Measurements from ENCODE around the gene KRT74. TPM values are rescaled to one million over a fixed set of nuclear protein-coding genes. Genes with fewer than 3 reads are reported as not detected.
A peak's percentile ranks its signal among the peaks of the same experiment; 100 is the strongest.

The KRT74 gene
- total and polyA plus RNA-seq, 2 of the 8 experiments (the other 6 are each of a cell fraction or from before 2014, with no cell fraction given): not detected

- Histone ChIP-seq H3K56ac (replicated peaks; ENCODE audit: insufficient read length, low read depth, low read length) (no peak overlapping the region), H3K27ac (ENCODE audit: low read depth, low read length) (no peak overlapping the region), H3K23me2 (ENCODE audit: low read depth, low read length) (no peaks in the 10 kb centered on the region), H2AK5ac (ENCODE audit: low read depth, low read length) (no peak overlapping the region), H4K8ac (ENCODE audit: extremely low read depth, insufficient read depth, low read length) (no peak overlapping the region), H3K9ac (replicated peaks in 1 of 4; ENCODE audit: extremely low read depth in 1 of 4, low read depth in 3 of 4, low read length in 3 of 4) (no peak overlapping the region), H3K79me1 (ENCODE audit: low read depth, low read length) (no peaks in the 10 kb centered on the region), H3K79me2 (ENCODE audit: control insufficient read depth in 1 of 2, insufficient read depth in 2 of 2, low read length in 2 of 2) (no peaks in the 10 kb centered on the region), H4K91ac (replicated peaks; ENCODE audit: insufficient read length, low read length) (no peak overlapping the region), H3K27me3 (replicated peaks in 1 of 4; ENCODE audit: control insufficient read depth in 3 of 4, extremely low read depth in 1 of 4, insufficient read depth in 3 of 4, low read length in 3 of 4) (no peaks in the 10 kb centered on the region), H2AFZ (ENCODE audit: low read length) (no peak overlapping the region), H2BK120ac (replicated peaks; ENCODE audit: low read depth, low read length) (no peak overlapping the region), H4K5ac (ENCODE audit: insufficient read length, low read depth, low read length) (no peak overlapping the region), H2BK5ac (ENCODE audit: low read depth, low read length) (no peak overlapping the region), H2BK15ac (ENCODE audit: low read length) (no peak overlapping the region), H3K4me1 (replicated peaks in 1 of 4; ENCODE audit: control insufficient read depth in 3 of 4, insufficient read depth in 4 of 4, low read length in 3 of 4) (peaks cover 0 to 3% (median 0%) of the 10 kb centered on the region in 4 experiments; a peak in 1 of 7 replicates), H3K18ac (ENCODE audit: extremely low read depth, low read length) (no peak overlapping the region), H3K4ac (replicated peaks; ENCODE audit: insufficient read length, low read depth, low read length) (no peak overlapping the region), H2BK12ac (ENCODE audit: low read depth, low read length) (no peak overlapping the region), H3K9me3 (ENCODE audit: insufficient read depth in 2 of 2, low read depth in 1 of 2, low read length in 1 of 2) (no peaks in the 10 kb centered on the region), H2BK20ac (ENCODE audit: low read length) (no peak overlapping the region), H3K4me3 (ENCODE audit: extremely low read depth in 1 of 4, insufficient read depth in 2 of 4, low read depth in 3 of 4, low read length in 4 of 4) (no peak overlapping the region), H4K20me1 (replicated peaks in 1 of 2; ENCODE audit: control insufficient read depth in 1 of 2, insufficient read depth in 2 of 2, low read length in 2 of 2) (no peaks in the 10 kb centered on the region), H3K23ac (ENCODE audit: insufficient read length) (no peak overlapping the region), H3K4me2 (ENCODE audit: insufficient read depth in 1 of 2, low read depth in 2 of 2, low read length in 2 of 2) (no peak overlapping the region), H3K14ac (ENCODE audit: insufficient read length) (no peak overlapping the region), H3K36me3 (ENCODE audit: control insufficient read depth in 2 of 4, insufficient read depth in 4 of 4, low read length in 3 of 4) (no peaks in the 10 kb centered on the region)
- CTCF ChIA-PET (ENCODE audit: partially characterized antibody): interaction anchor here (1.0 to 2.0 kb wide), 2 partner anchors 33 to 254 kb away, joined by 3 to 5 read pairs; no protein-coding TSS in a partner anchor
- POLR2A ChIA-PET (ENCODE audit: partially characterized antibody): no interaction called here
- WGBS, 2 experiments (ENCODE audit: extremely low coverage in 1 of 2, insufficient coverage in 1 of 2, insufficient read length in 1 of 2, insufficient replicate concordance in 2 of 2, low coverage in 1 of 2, low lambda C conversion rate in 2 of 2, missing lambda C conversion rate in 1 of 2): 95% methylated on average over 6 of the region's 6 CpGs; no CpG with 5 or more reads in 1 of the 2 experiments
- TF ChIP-seq RAD21 (IDR thresholded peaks at IDR 0.05 in 1 of 2, conservative IDR thresholded peaks at IDR 0.05 in 1 of 2; ENCODE audit: low read depth in 2 of 2, low read length in 2 of 2) (no peak), BRCA1 (IDR thresholded peaks at IDR 0.05; ENCODE audit: low read depth, low read length) (no peak), SRF (IDR thresholded peaks at IDR 0.05; ENCODE audit: low read depth, low read length) (no peak), CTBP2 (IDR thresholded peaks at IDR 0.05; ENCODE audit: borderline replicate concordance, insufficient read depth, insufficient read length, low read length) (no peak), ATF2 (IDR thresholded peaks at IDR 0.05; ENCODE audit: low read length) (no peak), KDM5A (IDR thresholded peaks at IDR 0.05; ENCODE audit: low read length) (no peak), EP300 (IDR thresholded peaks at IDR 0.05; ENCODE audit: borderline replicate concordance in 1 of 2, low read depth in 2 of 2, low read length in 2 of 2) (no peak), NANOG (IDR thresholded peaks at IDR 0.05; ENCODE audit: insufficient read depth, low read depth, low read length, poor library complexity, severe bottlenecking) (no peak), SAP30 (IDR thresholded peaks at IDR 0.05; ENCODE audit: insufficient read depth, insufficient replicate concordance, low read length) (no peak)
- no peak for FAIRE-seq
- DNase-seq (ENCODE audit: low read depth in 1 of 2, low spot score in 2 of 2): peak in 1 of 2 experiments; percentile 23
Observed at GRCh38 chr12:52615208-52615868, 41.7 kb upstream of the KRT74 start.
